Chondrocyte (in vitro differentiated cells): ENCODE data around the gene LTO1. TPM values are rescaled to one million over a fixed set of nuclear protein-coding genes. Genes with fewer than 3 reads are reported as not detected.

Source experiments
- DNase-seq: peaks from one replicate; pipeline ENCODE4 v3.0.0; 2021; ENCODE audit warnings: mixed read lengths, low spot score
- H3K27ac Mint-ChIP-seq: one replicate; pipeline ENCODE4 v1.8.0; 2021; ENCODE audit warnings: mild to moderate bottlenecking, moderate library complexity, mixed read lengths; ENCODE audit not compliant: unreplicated experiment
- H3K27me3 Mint-ChIP-seq: 2 replicates; pipeline ENCODE4 v1.8.0; 2021; ENCODE audit warnings: low read depth, mixed read lengths
- H3K36me3 Mint-ChIP-seq: 2 replicates; pipeline ENCODE4 v1.8.0; 2021; ENCODE audit warnings: low read depth, mixed read lengths
- H3K4me1 Mint-ChIP-seq: 2 replicates; pipeline ENCODE4 v1.8.0; 2021; ENCODE audit warnings: low read depth, mild to moderate bottlenecking, mixed read lengths
- H3K4me3 Mint-ChIP-seq: one replicate; pipeline ENCODE4 v1.8.0; 2021; ENCODE audit warnings: mild to moderate bottlenecking, moderate library complexity, mixed read lengths; ENCODE audit not compliant: unreplicated experiment
- H3K9me3 Mint-ChIP-seq: 2 replicates; pipeline ENCODE4 v1.8.0; 2021; ENCODE audit warnings: low read depth, mixed read lengths
- CTCF ChIP-seq: fragments of 200-600 bp; sonication (generic); IDR thresholded peaks from 2 replicates; pipeline ENCODE4 v1.5.0; 2021; ENCODE audit warnings: antibody characterized with exemption, mild to moderate bottlenecking, moderate library complexity
- total RNA-seq: library from RNA; stranded (reverse); gene quantifications from 3 replicates; pipeline ENCODE4 v1.2.1, GENCODE V29; 2021

Gene LTO1
- total RNA-seq, 1 donor from 2014 or later: 16.2 TPM

- Mint-ChIP-seq H3K27ac (no peak overlapping the region), H3K4me3 (no peak overlapping the region), H3K4me1 (peaks cover 5% of the 10 kb centered on the region), H3K27me3 (no peaks in the 10 kb centered on the region), H3K36me3 (no peaks in the 10 kb centered on the region), H3K9me3 (no peaks in the 10 kb centered on the region)
- no peak for TF ChIP-seq CTCF
- DNase-seq: no peak
Observed at GRCh38 chr11:69682681-69683326, 7.7 kb upstream of the LTO1 start.

GRCh38 chr11:69682221-69682620 is 7.1 kb upstream of the LTO1 start:
- no peaks in the 10 kb centered on the region for H3K27me3 Mint-ChIP-seq
- no peaks in the 10 kb centered on the region for H3K36me3 Mint-ChIP-seq
- DNase-seq: no peak
- no peak for TF ChIP-seq CTCF
- H3K9me3 Mint-ChIP-seq: no peaks in the 10 kb centered on the region
- no peak overlapping the region for H3K4me3 Mint-ChIP-seq
- no peak overlapping the region for H3K27ac Mint-ChIP-seq
- peaks cover 5% of the 10 kb centered on the region for H3K4me1 Mint-ChIP-seq

GRCh38 chr11:69680688-69681087 is 5.5 kb upstream of the LTO1 start:
- no peak overlapping the region for H3K27ac Mint-ChIP-seq
- no peaks in the 10 kb centered on the region for H3K36me3 Mint-ChIP-seq
- peaks cover 3% of the 10 kb centered on the region for H3K4me1 Mint-ChIP-seq
- no peak overlapping the region for H3K4me3 Mint-ChIP-seq
- TF ChIP-seq CTCF: no peak
- H3K9me3 Mint-ChIP-seq: no peaks in the 10 kb centered on the region
- no peaks in the 10 kb centered on the region for H3K27me3 Mint-ChIP-seq
- no peak for DNase-seq

- H3K9me3 Mint-ChIP-seq: no peaks in the 10 kb centered on the region
- H3K36me3 Mint-ChIP-seq: no peaks in the 10 kb centered on the region
- H3K4me1 Mint-ChIP-seq: peaks cover 20% of the 10 kb centered on the region
- no peak overlapping the region for H3K27ac Mint-ChIP-seq
- TF ChIP-seq CTCF: no peak
- no peaks in the 10 kb centered on the region for H3K27me3 Mint-ChIP-seq
- H3K4me3 Mint-ChIP-seq: no peak overlapping the region
- DNase-seq: no peak
Observed at GRCh38 chr11:69677749-69678148, 2.6 kb upstream of the LTO1 start.

GRCh38 chr11:69674267-69674885 is 777 bp downstream of the LTO1 start:
- no peak for TF ChIP-seq CTCF

More at GRCh38 chr11:69674267-69674885, 777 bp downstream of the LTO1 start:
- Mint-ChIP-seq H3K4me1 (peaks cover 29% of the 10 kb centered on the region), H3K9me3 (no peaks in the 10 kb centered on the region), H3K4me3 (peak overlapping the region; percentile 91), H3K27me3 (no peaks in the 10 kb centered on the region), H3K27ac (peak overlapping the region; percentile 95), H3K36me3 (peaks cover 3% of the 10 kb centered on the region)
- no peak for DNase-seq
